CD4-positive, alpha-beta memory T cell (primary cell): ENCODE results near the gene PTPRT. TPM values are rescaled to one million over a fixed set of nuclear protein-coding genes. Genes with fewer than 3 reads are reported as not detected.

Experiments
- CTCF ChIA-PET: fragments of 350-600 bp; sonication (Branson Sonifier 250); formaldehyde crosslinking; loops from one replicate; lab custom pipeline; 2021; ENCODE audit warnings: inconsistent platforms; ENCODE audit not compliant: partially characterized antibody; lab: Charles Lee
- POLR2A ChIA-PET: fragments of 350-600 bp; sonication (Branson Sonifier 250); formaldehyde crosslinking; loops from one replicate; lab custom pipeline; 2021; ENCODE audit not compliant: partially characterized antibody; lab: Charles Lee
- DNase-seq, 5 donors: peaks; one replicate each; pipeline versions ENCODE4 v3.0.0 to v3.0.0-alpha.2; 2020 to 2022; ENCODE audit warnings: mixed read lengths in 1 of 5
- H3K27ac ChIP-seq: one replicate; pipeline ENCODE4 v1.7.0; 2013; ENCODE audit warnings: low read depth, low read length
- H3K27me3 ChIP-seq: 2 replicates; pipeline ENCODE4 v1.7.0; 2013; ENCODE audit warnings: mild to moderate bottlenecking, low read length, moderate library complexity; ENCODE audit not compliant: insufficient read depth
- H3K36me3 ChIP-seq: 2 replicates; pipeline ENCODE4 v1.7.0; 2013; ENCODE audit warnings: mild to moderate bottlenecking, low read length, moderate library complexity; ENCODE audit not compliant: insufficient read depth
- H3K4me1 ChIP-seq: 2 replicates; pipeline ENCODE4 v1.7.0; 2013; ENCODE audit warnings: mild to moderate bottlenecking, low read length, moderate library complexity; ENCODE audit not compliant: insufficient read depth
- H3K4me3 ChIP-seq, 2 donors: one replicate each; pipeline ENCODE4 v1.7.0; 2013; ENCODE audit warnings: low read length in 2 of 2, mild to moderate bottlenecking in 1 of 2
- H3K9me3 ChIP-seq, 2 donors: one replicate each; pipeline ENCODE4 v1.7.0; 2013; ENCODE audit warnings: low read length in 2 of 2, control low read depth in 1 of 2; ENCODE audit not compliant: control insufficient read depth in 1 of 2
- H3K27ac Mint-ChIP-seq, 7 donors: one replicate each; pipeline ENCODE4 v1.8.0; 2020 to 2021; ENCODE audit warnings: mixed read lengths in 7 of 7, mild to moderate bottlenecking in 6 of 7, inconsistent platforms in 3 of 7, moderate library complexity in 3 of 7
- H3K27me3 Mint-ChIP-seq, 2 donors: one replicate each; pipeline ENCODE4 v1.8.0; 2020 to 2021; ENCODE audit warnings: mixed read lengths in 2 of 2
- H3K36me3 Mint-ChIP-seq, 2 donors: one replicate each; pipeline ENCODE4 v1.8.0; 2020 to 2021; ENCODE audit warnings: mixed read lengths in 2 of 2, inconsistent platforms in 1 of 2, mild to moderate bottlenecking in 1 of 2
- H3K4me1 Mint-ChIP-seq, 4 donors: one replicate each; pipeline ENCODE4 v1.8.0; 2020 to 2021; ENCODE audit warnings: mixed read lengths in 4 of 4, mild to moderate bottlenecking in 1 of 4
- H3K4me3 Mint-ChIP-seq, 8 donors: one replicate each; pipeline ENCODE4 v1.8.0; 2020 to 2021; ENCODE audit warnings: mixed read lengths in 8 of 8, mild to moderate bottlenecking in 7 of 8, moderate library complexity in 6 of 8, inconsistent platforms in 3 of 8
- H3K9me3 Mint-ChIP-seq, 8 donors: one replicate each; pipeline ENCODE4 v1.8.0; 2020 to 2021; ENCODE audit warnings: mixed read lengths in 8 of 8, mild to moderate bottlenecking in 5 of 8, inconsistent platforms in 3 of 8, moderate library complexity in 1 of 8
- intact Hi-C: fragments of 100-400 bp; cut with micrococcal nuclease; formaldehyde crosslinking; loops from one replicate; pipeline ENCODE4 v1.15.1; 2023
- polyA plus RNA-seq, 2 donors: library from polyadenylated mRNA; unstranded; fragments of 300-500 nt; fragmentation: Illumina TruSeq; gene quantifications; one replicate each; pipeline ENCODE4 v1.2.3, GENCODE V29; 2021
- total RNA-seq, 2 experiments: library from RNA; stranded (reverse); gene quantifications; one replicate each; pipeline ENCODE4 v1.2.3, GENCODE V29; 2021

PTPRT gene
- total and polyA plus RNA-seq, 4 experiments from 2014 or later, result not detected

- Histone ChIP-seq H3K36me3 (no peaks in the 10 kb centered on the region), H3K4me3 (no peak overlapping the region), H3K27ac (no peak overlapping the region), H3K9me3 (no peaks in the 10 kb centered on the region), H3K27me3 (no peaks in the 10 kb centered on the region), H3K4me1 (no peaks in the 10 kb centered on the region)
- Mint-ChIP-seq H3K4me3 (no peak overlapping the region), H3K36me3 (no peaks in the 10 kb centered on the region), H3K27me3 (no peaks in the 10 kb centered on the region), H3K9me3 (peaks cover 2 to 17% (median 10%) of the 10 kb centered on the region in 8 donors), H3K4me1 (no peaks in the 10 kb centered on the region), H3K27ac (no peak overlapping the region)
- POLR2A ChIA-PET, result no interaction called here
- DNase-seq, result no peak
- intact Hi-C loops, result no loop called here
- CTCF ChIA-PET, result no interaction called here
These were observed 613.5 kb downstream of the PTPRT start for GRCh38 chr20:42576167-42576566.

DNA sequence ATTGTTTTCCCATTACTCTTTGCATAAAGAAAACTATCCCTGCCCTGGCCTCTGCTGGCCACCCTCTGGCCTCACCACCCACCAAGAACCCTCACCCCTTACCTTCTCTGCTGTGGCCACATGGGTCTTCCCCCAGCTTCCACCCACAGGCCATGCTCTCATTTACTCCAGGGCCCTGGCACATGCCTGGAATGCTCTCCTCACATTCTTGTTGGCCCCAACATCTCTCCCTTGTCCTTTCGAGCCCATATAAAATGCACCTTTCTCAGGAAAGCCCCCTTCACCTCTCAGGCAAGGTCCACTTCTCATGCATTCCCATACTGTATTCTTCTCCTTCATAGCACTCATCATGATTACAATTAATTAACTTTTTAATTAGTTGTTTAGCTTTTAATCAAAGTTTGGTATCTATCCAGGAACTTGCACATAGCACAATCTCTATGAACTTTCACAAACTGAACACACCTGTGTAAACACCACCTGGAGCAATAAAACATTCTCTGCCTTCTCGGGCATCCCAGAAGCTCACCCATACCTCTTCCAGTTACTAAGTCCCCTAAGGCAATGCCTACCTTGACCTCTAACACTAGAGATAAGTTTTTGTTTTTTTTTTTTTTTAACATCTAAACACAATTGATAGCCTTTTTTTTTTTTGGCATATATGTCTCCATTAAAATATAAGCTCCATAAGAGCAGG, 617.2 kb downstream of the PTPRT start:
- ChIA-PET POLR2A (no interaction called here), CTCF (no interaction called here)
- no peak overlapping the region for H3K4me3 Mint-ChIP-seq
- Histone ChIP-seq H3K36me3 (no peaks in the 10 kb centered on the region), H3K4me1 (no peaks in the 10 kb centered on the region), H3K4me3 (no peak overlapping the region), H3K9me3 (no peaks in the 10 kb centered on the region), H3K27me3 (no peaks in the 10 kb centered on the region), H3K27ac (no peak overlapping the region)
- no peaks in the 10 kb centered on the region for H3K27me3 Mint-ChIP-seq
- no peaks in the 10 kb centered on the region for H3K4me1 Mint-ChIP-seq
- peaks cover 0 to 17% (median 9%) of the 10 kb centered on the region in 8 donors for H3K9me3 Mint-ChIP-seq
- intact Hi-C loops, result no loop called here
- H3K27ac Mint-ChIP-seq, result peak overlapping the region in 1 of 7 donors; percentile 4
- DNase-seq, result no peak
- H3K36me3 Mint-ChIP-seq, result no peaks in the 10 kb centered on the region

DNA sequence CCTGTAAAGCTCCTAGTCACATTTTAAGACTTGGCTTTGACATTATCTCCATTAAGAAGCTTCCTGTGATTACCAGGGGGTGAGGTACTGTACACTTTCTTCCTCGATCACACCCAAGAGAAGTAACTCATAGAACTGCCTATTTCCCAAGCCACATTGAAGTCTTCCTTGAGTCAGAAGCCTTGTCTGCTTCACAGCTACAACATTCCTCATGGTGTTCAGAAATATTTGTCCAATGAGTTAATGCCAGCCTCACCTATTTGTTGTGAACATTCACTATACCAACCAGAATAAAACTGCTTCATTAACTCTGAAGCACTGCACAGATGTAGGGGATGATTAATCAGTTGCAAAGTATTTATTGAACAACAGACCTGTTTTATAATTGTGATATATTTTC, 622.3 kb downstream of the PTPRT start:
- H3K27me3 ChIP-seq, result no peaks in the 10 kb centered on the region
- no peaks in the 10 kb centered on the region for H3K4me1 Mint-ChIP-seq
- no peaks in the 10 kb centered on the region for H3K9me3 ChIP-seq
- no peak overlapping the region for H3K27ac ChIP-seq
- H3K27me3 Mint-ChIP-seq, result peaks cover 0 to 2% of the 10 kb centered on the region in 2 donors
- DNase-seq, result no peak
- H3K27ac Mint-ChIP-seq, result no peak overlapping the region
- peaks cover 0 to 17% (median 6%) of the 10 kb centered on the region in 8 donors for H3K9me3 Mint-ChIP-seq
- H3K36me3 Mint-ChIP-seq, result no peaks in the 10 kb centered on the region
- CTCF ChIA-PET, result no interaction called here
- H3K36me3 ChIP-seq, result no peaks in the 10 kb centered on the region
- no peak overlapping the region for H3K4me3 ChIP-seq
- intact Hi-C loops, result no loop called here
- POLR2A ChIA-PET, result interaction anchor here (0.6 kb wide), 1 partner anchor 837 kb away, joined by 4 read pairs; no protein-coding TSS in a partner anchor
- no peaks in the 10 kb centered on the region for H3K4me1 ChIP-seq
- H3K4me3 Mint-ChIP-seq, result no peak overlapping the region

DNA sequence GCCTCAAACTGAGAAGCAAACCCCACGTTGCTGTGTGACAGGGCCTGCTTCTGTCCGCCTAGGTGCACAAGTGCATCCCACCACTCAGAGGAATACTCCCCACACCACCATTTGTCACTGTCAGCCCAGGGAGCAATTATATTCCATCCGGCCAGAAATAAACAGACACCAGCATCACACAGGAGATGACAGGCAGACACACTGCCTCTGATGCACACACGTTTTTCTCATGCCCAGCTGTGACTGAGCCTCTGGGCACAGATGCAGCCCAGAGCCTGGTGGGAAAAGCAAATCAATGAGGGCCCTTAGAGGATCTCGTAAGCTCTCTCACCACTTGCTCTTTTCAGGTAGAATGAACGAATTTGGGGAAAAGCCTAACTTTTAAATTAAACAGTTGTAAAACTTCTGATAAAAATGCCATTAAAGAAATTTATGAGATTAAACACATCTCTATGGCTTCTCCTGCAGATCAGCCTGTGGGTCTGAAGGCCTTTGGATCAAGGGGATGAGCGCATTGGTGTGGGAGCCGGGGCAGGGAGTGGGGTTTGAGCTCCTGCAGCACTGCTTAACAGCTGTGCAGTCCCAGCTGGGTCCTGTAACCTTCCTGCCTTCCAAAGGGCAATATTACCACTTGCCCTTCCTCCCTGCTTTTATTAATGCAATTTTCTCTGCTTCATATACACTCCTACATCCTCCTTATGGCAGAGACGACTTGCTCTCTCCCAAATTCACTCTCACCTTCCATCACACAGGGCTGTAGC, 624.3 kb downstream of the PTPRT start:
- peaks cover 0 to 7% (median 3%) of the 10 kb centered on the region in 8 donors for H3K9me3 Mint-ChIP-seq
- ChIA-PET POLR2A (no interaction called here), CTCF (no interaction called here)
- Histone ChIP-seq H3K4me3 (no peak overlapping the region), H3K27me3 (no peaks in the 10 kb centered on the region), H3K4me1 (no peaks in the 10 kb centered on the region), H3K36me3 (no peaks in the 10 kb centered on the region), H3K27ac (no peak overlapping the region), H3K9me3 (no peaks in the 10 kb centered on the region)
- peaks cover 0 to 2% of the 10 kb centered on the region in 2 donors for H3K36me3 Mint-ChIP-seq
- H3K27ac Mint-ChIP-seq, result no peak overlapping the region
- no peak for DNase-seq
- H3K4me1 Mint-ChIP-seq, result no peaks in the 10 kb centered on the region
- H3K27me3 Mint-ChIP-seq, result peaks cover 0 to 2% of the 10 kb centered on the region in 2 donors
- intact Hi-C loops, result no loop called here
- H3K4me3 Mint-ChIP-seq, result no peak overlapping the region

- Mint-ChIP-seq H3K27me3 (peaks cover 0 to 2% of the 10 kb centered on the region in 2 donors), H3K4me3 (no peak overlapping the region)
- intact Hi-C loops, result no loop called here
These were observed 630.0 kb downstream of the PTPRT start for GRCh38 chr20:42559665-42560064.

DNA sequence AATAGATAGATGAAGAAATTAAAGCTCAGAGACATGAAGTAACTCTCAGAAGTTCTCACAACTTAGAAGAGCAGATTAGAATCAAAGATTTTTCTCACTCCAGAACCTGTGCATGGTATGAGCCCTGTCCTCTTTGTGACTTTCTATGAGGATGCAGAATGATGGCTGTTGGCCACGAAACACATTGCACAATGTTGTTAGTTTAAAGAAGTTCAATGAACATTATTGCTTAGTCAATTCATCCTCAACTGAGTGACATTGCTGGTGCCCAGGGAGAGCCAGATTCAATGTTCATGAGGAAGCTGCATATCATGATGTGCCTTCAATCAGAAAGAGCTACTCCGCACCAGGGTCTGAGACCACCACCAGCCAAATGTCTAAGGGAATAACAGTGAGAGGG, 633.1 kb downstream of the PTPRT start:
- no peaks in the 10 kb centered on the region for H3K27me3 ChIP-seq
- Mint-ChIP-seq H3K4me3 (no peak overlapping the region), H3K36me3 (no peaks in the 10 kb centered on the region), H3K9me3 (peaks cover 0 to 7% (median 3%) of the 10 kb centered on the region in 8 donors), H3K27me3 (no peaks in the 10 kb centered on the region), H3K27ac (no peak overlapping the region), H3K4me1 (no peaks in the 10 kb centered on the region)
- DNase-seq, result no peak
- intact Hi-C loops, result no loop called here
- H3K27ac ChIP-seq, result no peak overlapping the region
- no peaks in the 10 kb centered on the region for H3K9me3 ChIP-seq
- CTCF ChIA-PET, result interaction anchor here (1.0 kb wide), 1 partner anchor 12 kb away, joined by 3 read pairs; no protein-coding TSS in a partner anchor
- no peak overlapping the region for H3K4me3 ChIP-seq
- H3K36me3 ChIP-seq, result no peaks in the 10 kb centered on the region
- no peaks in the 10 kb centered on the region for H3K4me1 ChIP-seq
- POLR2A ChIA-PET, result no interaction called here

More at GRCh38 chr20:42559665-42560064, 630.0 kb downstream of the PTPRT start:
- H3K4me3 ChIP-seq, result no peak overlapping the region
- H3K27me3 ChIP-seq, result no peaks in the 10 kb centered on the region
- Mint-ChIP-seq H3K4me1 (no peaks in the 10 kb centered on the region), H3K36me3 (peaks cover 0 to 2% of the 10 kb centered on the region in 2 donors), H3K9me3 (peaks cover 0 to 5% (median under 1%) of the 10 kb centered on the region in 8 donors), H3K27ac (no peak overlapping the region)
- no peaks in the 10 kb centered on the region for H3K9me3 ChIP-seq
- no peaks in the 10 kb centered on the region for H3K4me1 ChIP-seq
- DNase-seq, result no peak
- no peak overlapping the region for H3K27ac ChIP-seq
- no peaks in the 10 kb centered on the region for H3K36me3 ChIP-seq
- CTCF ChIA-PET, result no interaction called here
- POLR2A ChIA-PET, result no interaction called here

- no peak overlapping the region for H3K27ac ChIP-seq
- CTCF ChIA-PET, result no interaction called here
- no peaks in the 10 kb centered on the region for H3K9me3 ChIP-seq
These were observed 636.3 kb downstream of the PTPRT start for GRCh38 chr20:42553374-42553773.

More at GRCh38 chr20:42553374-42553773, 636.3 kb downstream of the PTPRT start:
- Mint-ChIP-seq H3K27me3 (no peaks in the 10 kb centered on the region), H3K9me3 (peaks cover 0 to 6% (median 2%) of the 10 kb centered on the region in 8 donors), H3K36me3 (no peaks in the 10 kb centered on the region), H3K4me3 (peak overlapping the region in 1 of 8 donors; percentile 8), H3K4me1 (no peaks in the 10 kb centered on the region), H3K27ac (no peak overlapping the region)
- H3K36me3 ChIP-seq, result no peaks in the 10 kb centered on the region
- no peak for DNase-seq
- no peaks in the 10 kb centered on the region for H3K4me1 ChIP-seq
- POLR2A ChIA-PET, result no interaction called here
- H3K4me3 ChIP-seq, result no peak overlapping the region
- no peaks in the 10 kb centered on the region for H3K27me3 ChIP-seq
- intact Hi-C loops, result no loop called here
